Fibroblast of mammary gland (primary cell): ENCODE data around the gene GRIK1.

Experiments
- DNase-seq: peaks from one replicate; pipeline ENCODE4 v3.0.0-alpha.2; 2010; ENCODE audit warnings: low read depth
- H3K4me3 ChIP-seq: 2 replicates; pipeline ENCODE4 v1.5.1; 2011; ENCODE audit warnings: low read depth, mild to moderate bottlenecking, low read length, moderate library complexity; ENCODE audit not compliant: control insufficient read depth
- TF ChIP-seq, protein P1 (sequence below): conservative IDR thresholded peaks from 2 replicates; pipeline ENCODE4 v1.5.1; 2011; ENCODE audit warnings: low read depth, low read length, inconsistent platforms; ENCODE audit not compliant: control insufficient read depth, insufficient read depth

GRIK1 gene

DNA sequence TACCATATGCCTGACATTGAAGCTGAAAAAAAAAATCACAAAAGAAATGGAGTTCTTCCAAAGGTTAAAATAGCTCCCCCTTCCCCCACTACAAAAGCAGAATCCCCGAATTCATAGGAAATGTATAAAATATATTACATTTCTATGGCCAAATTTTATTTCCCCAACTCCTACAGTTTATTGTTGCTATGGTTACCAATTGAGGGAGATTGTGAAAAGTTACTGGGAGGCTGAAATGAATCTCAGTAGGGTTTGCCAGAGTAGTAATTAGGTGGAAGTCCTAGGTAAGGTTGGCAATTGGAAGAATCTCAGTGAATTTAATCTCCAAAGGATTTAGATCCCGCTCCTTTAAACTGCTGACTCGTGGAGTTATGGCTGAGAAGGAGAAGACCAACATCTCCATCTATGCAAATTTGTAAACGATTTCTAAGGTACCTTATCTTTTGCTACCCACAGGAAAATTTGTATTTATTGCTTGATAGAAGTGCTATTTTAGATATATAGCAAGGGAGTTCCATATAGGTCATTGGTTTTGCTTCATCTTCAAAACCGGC, 359.0 kb downstream of the GRIK1 start:
- no peak overlapping the region for H3K4me3 ChIP-seq
- no peak for DNase-seq
- TF ChIP-seq, protein P1, sequence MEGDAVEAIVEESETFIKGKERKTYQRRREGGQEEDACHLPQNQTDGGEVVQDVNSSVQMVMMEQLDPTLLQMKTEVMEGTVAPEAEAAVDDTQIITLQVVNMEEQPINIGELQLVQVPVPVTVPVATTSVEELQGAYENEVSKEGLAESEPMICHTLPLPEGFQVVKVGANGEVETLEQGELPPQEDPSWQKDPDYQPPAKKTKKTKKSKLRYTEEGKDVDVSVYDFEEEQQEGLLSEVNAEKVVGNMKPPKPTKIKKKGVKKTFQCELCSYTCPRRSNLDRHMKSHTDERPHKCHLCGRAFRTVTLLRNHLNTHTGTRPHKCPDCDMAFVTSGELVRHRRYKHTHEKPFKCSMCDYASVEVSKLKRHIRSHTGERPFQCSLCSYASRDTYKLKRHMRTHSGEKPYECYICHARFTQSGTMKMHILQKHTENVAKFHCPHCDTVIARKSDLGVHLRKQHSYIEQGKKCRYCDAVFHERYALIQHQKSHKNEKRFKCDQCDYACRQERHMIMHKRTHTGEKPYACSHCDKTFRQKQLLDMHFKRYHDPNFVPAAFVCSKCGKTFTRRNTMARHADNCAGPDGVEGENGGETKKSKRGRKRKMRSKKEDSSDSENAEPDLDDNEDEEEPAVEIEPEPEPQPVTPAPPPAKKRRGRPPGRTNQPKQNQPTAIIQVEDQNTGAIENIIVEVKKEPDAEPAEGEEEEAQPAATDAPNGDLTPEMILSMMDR: no peak

DNA sequence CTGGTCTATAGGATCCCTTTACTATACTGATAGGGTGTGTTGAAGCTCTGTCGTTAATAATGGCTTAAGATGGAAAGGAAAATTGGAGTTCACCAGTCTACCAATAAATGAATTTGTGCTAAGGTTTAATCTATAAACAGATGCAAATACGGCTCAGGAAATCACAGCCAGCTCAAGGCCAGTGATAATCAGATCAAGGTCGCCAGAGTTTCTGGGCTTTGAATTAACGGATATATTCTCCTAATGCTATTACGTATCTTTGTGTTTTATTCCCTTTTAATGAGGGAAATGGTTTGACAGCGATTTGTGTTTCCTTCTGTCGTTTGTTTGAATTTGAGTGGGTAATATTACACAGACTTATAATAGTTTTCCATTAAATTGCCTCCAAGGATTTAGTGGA, 361.5 kb downstream of the GRIK1 start:
- DNase-seq: no peak
- TF ChIP-seq, protein P1: no peak
- H3K4me3 ChIP-seq: no peak overlapping the region

DNA sequence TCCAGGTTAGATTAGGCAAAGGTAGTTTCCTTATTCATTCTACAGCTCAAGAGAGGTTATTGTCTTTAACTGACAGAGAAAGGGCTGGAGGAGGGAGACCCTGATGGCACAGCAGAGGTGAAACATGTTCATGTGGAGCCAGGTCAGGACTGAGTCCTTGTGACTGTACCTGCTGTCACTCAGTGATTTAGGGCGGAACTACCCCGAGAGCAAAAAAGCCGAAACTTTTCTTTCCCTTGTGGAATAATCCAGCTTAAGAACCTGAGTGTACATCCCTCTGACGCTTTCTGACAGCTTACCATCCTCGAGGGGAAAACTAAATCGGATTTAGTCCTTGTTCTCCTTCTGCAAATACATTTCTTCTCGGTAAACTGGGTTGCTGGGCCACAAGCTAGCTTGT, 367.8 kb downstream of the GRIK1 start:
- DNase-seq: no peak
- TF ChIP-seq, protein P1: no peak
- H3K4me3 ChIP-seq: no peak overlapping the region

DNA sequence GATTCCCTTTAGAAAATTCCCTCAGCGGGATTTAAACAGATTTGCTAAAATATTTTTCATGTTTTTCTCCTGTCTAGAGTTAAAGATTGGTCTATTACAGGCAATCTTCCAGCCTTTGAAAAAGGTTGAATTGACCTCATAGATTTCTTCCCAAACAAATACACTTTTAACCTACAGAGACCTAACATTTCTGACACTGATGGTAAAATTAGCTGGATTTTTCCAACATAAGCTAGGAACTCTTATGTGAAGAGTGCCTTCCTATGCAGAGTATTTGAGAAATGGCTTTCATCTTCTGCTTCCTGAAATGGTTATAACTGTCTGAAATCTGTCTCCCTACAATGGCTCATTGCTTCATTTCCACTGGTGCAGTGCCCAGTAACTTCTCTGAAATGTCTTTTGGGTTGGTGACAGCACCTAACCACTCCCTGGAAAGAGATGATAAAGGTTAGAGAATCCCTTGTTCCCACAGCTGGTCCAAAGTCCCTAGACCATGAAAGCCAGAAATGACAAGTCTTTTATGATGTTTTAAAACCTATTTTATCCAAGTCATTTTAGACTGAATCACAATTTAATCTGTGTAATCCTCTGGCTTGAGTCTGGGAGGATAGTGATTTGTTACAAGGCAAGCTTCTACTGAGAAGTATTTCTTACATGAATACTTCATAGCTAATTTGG, 371.6 kb downstream of the GRIK1 start:
- TF ChIP-seq, protein P1: no peak
- no peak overlapping the region for H3K4me3 ChIP-seq
- DNase-seq: no peak

DNA sequence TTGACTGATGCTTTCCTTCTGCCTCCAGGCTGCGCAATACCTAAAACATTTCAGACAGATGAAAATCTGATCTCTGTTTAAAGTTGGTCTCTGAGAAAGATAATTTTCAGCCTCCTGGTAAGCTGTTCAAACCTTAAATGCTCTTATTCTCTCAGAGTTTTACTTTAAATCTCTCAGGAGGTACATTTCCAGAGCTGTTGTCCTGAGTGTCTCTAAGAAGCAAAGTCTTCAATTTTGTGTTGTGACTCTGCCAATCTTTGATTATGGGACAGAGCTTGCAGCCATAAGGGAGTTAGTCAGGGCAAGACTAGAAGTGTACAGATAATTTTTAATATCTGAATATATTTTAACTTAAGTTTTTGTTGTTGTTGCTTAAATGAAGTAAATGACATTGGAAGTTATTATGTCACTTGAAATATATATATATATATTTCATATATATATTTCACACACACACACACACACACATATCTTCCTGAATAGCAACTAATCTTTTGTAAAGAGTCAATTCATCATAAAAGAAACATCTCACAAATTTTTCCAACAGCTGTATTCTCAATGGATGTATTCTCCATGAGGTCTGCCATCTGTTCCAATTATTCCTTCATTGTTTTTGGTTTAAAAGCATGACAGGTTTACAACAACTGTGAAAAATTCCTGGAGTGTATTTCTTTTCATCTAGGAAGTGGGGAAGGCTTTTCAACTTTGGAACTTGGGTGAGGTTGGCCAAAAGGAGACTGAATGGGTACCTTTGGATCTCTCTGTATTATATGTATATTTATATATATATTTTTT, 381.7 kb downstream of the GRIK1 start:
- H3K4me3 ChIP-seq: no peak overlapping the region
- DNase-seq: no peak
- TF ChIP-seq, protein P1: no peak

DNA sequence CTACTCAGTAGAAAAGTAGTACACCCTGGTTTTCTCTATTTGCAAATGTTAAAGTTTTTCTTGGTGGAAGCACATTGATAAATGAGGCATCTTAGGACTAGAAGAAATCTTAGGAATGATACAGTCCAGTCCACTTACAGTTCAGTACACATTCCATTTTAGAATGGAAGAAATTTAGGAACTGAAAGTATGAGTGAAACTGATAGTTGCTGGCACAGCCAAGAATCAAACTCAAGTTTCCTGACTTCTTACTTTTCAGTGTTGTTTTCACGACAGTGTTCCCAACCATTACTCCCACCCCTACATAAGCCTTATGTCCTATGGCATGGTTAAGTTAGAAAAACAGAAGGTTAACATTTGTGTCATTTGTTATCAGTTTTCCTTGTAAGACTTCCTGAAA, 382.6 kb downstream of the GRIK1 start:
- TF ChIP-seq, protein P1: no peak
- H3K4me3 ChIP-seq: no peak overlapping the region
- no peak for DNase-seq
